ENCODE results near the gene PPIF. TPM values are rescaled to one million over a fixed set of nuclear protein-coding genes. Genes with fewer than 3 reads are reported as not detected.

The PPIF gene
- total RNA-seq, 1 donor from 2014 or later = 16.2 TPM

GRCh38 chr10:79345241-79346011 lies 1.8 kb upstream of the PPIF start:
- Mint-ChIP-seq H3K27ac (ENCODE audit: unreplicated experiment) (no peak overlapping the region), H3K9me3 (ENCODE audit: low read depth) (no peaks in the 10 kb centered on the region), H3K4me1 (ENCODE audit: low read depth) (peaks cover 18% of the 10 kb centered on the region), H3K4me3 (ENCODE audit: unreplicated experiment) (no peak overlapping the region), H3K36me3 (ENCODE audit: low read depth) (peaks cover 7% of the 10 kb centered on the region), H3K27me3 (ENCODE audit: low read depth) (no peaks in the 10 kb centered on the region)
- DNase-seq (ENCODE audit: low spot score) = no peak
- no peak for TF ChIP-seq CTCF (IDR thresholded peaks at IDR 0.05)

GRCh38 chr10:79346012-79346340 lies 1.3 kb upstream of the PPIF start:
- no peak overlapping the region for H3K4me3 Mint-ChIP-seq (ENCODE audit: unreplicated experiment)

GRCh38 chr10:79346388-79347225 lies 662 bp upstream of the PPIF start:
- Mint-ChIP-seq H3K36me3 (ENCODE audit: low read depth) (peaks cover 9% of the 10 kb centered on the region), H3K27ac (ENCODE audit: unreplicated experiment) (no peak overlapping the region), H3K27me3 (ENCODE audit: low read depth) (no peaks in the 10 kb centered on the region), H3K4me3 (ENCODE audit: unreplicated experiment) (no peak overlapping the region), H3K9me3 (ENCODE audit: low read depth) (no peaks in the 10 kb centered on the region), H3K4me1 (ENCODE audit: low read depth) (peaks cover 16% of the 10 kb centered on the region)
- TF ChIP-seq CTCF (IDR thresholded peaks at IDR 0.05) = no peak
- DNase-seq (ENCODE audit: low spot score) = no peak

More at GRCh38 chr10:79346012-79346340, 1.3 kb upstream of the PPIF start:
- H3K36me3 Mint-ChIP-seq (ENCODE audit: low read depth) = peaks cover 9% of the 10 kb centered on the region
- no peaks in the 10 kb centered on the region for H3K27me3 Mint-ChIP-seq (ENCODE audit: low read depth)
- peaks cover 16% of the 10 kb centered on the region for H3K4me1 Mint-ChIP-seq (ENCODE audit: low read depth)
- DNase-seq (ENCODE audit: low spot score) = no peak
- no peak for TF ChIP-seq CTCF (IDR thresholded peaks at IDR 0.05)
- H3K9me3 Mint-ChIP-seq (ENCODE audit: low read depth) = no peaks in the 10 kb centered on the region
- H3K27ac Mint-ChIP-seq (ENCODE audit: unreplicated experiment) = no peak overlapping the region

- DNase-seq (ENCODE audit: low spot score) = no peak
- TF ChIP-seq CTCF (IDR thresholded peaks at IDR 0.05) = no peak
- H3K9me3 Mint-ChIP-seq (ENCODE audit: low read depth) = no peaks in the 10 kb centered on the region
- peak overlapping the region; percentile 75 for H3K4me3 Mint-ChIP-seq (ENCODE audit: unreplicated experiment)
- peaks cover 14% of the 10 kb centered on the region for H3K36me3 Mint-ChIP-seq (ENCODE audit: low read depth)
- peaks cover 16% of the 10 kb centered on the region for H3K4me1 Mint-ChIP-seq (ENCODE audit: low read depth)
- H3K27ac Mint-ChIP-seq (ENCODE audit: unreplicated experiment) = peak overlapping the region; percentile 73
- no peaks in the 10 kb centered on the region for H3K27me3 Mint-ChIP-seq (ENCODE audit: low read depth)
These were observed 798 bp downstream of the PPIF start for GRCh38 chr10:79347894-79348639.

GRCh38 chr10:79348640-79348988 lies 1.3 kb downstream of the PPIF start:
- Mint-ChIP-seq H3K36me3 (ENCODE audit: low read depth) (peaks cover 19% of the 10 kb centered on the region), H3K27ac (ENCODE audit: unreplicated experiment) (peak overlapping the region; percentile 73), H3K27me3 (ENCODE audit: low read depth) (no peaks in the 10 kb centered on the region), H3K4me1 (ENCODE audit: low read depth) (peaks cover 16% of the 10 kb centered on the region), H3K9me3 (ENCODE audit: low read depth) (no peaks in the 10 kb centered on the region), H3K4me3 (ENCODE audit: unreplicated experiment) (peak overlapping the region; percentile 75)
- DNase-seq (ENCODE audit: low spot score) = no peak
- TF ChIP-seq CTCF (IDR thresholded peaks at IDR 0.05) = no peak
